Tibial nerve (tissue), 4 donors: ENCODE measurements around the gene SLC44A4. TPM values are rescaled to one million over a fixed set of nuclear protein-coding genes. Genes with fewer than 3 reads are reported as not detected.
"Not testable (repeated sequence)": the region's sequence is repeated elsewhere in the genome, so short reads cannot be mapped to it uniquely, and the experiment has no call there.

ENCODE experiments used
- DNase-seq, 2 donors: peaks; one replicate each; pipeline ENCODE4 v3.0.0-alpha.2; 2019; ENCODE audit warnings: low spot score in 2 of 2
- H3K27ac ChIP-seq, 4 donors: fragments of 200-600 bp; sonication (generic) in 3 of 4; one replicate each; pipeline ENCODE4 v1.5.1; 2017 to 2019; ENCODE audit warnings: mild to moderate bottlenecking in 1 of 4
- H3K27me3 ChIP-seq, 2 donors: fragments of 200-600 bp; sonication (generic) in 1 of 2; one replicate each; pipeline versions ENCODE4 v1.5.1 to v1.6.0; 2017 to 2019
- H3K36me3 ChIP-seq, 3 donors: fragments of 200-600 bp; sonication (generic); one replicate each; pipeline ENCODE4 v1.5.1; 2018 to 2019
- H3K4me1 ChIP-seq, 4 donors: fragments of 200-600 bp; sonication (generic) in 3 of 4; one replicate each; pipeline ENCODE4 v1.5.1; 2017 to 2019
- H3K4me3 ChIP-seq, 4 donors: fragments of 200-600 bp; sonication (generic) in 3 of 4; one replicate each; pipeline ENCODE4 v1.5.1; 2017 to 2019; ENCODE audit warnings: mild to moderate bottlenecking in 1 of 4, moderate library complexity in 1 of 4
- H3K9me3 ChIP-seq, 4 donors: fragments of 200-600 bp; sonication (generic) in 3 of 4; one replicate each; pipeline ENCODE4 v1.5.1; 2017 to 2019
- CTCF ChIP-seq, 5 experiments: fragments of 200-600 bp in 3 of 5; fragments of 450-650 bp in 2 of 5; sonication (generic) in 3 of 5; IDR thresholded peaks; one replicate each; pipeline ENCODE4 v1.5.1; 2016 to 2019; ENCODE audit warnings: antibody characterized with exemption in 5 of 5, mild to moderate bottlenecking in 3 of 5, moderate library complexity in 2 of 5
- EP300 ChIP-seq, 2 donors: sonication (generic); formaldehyde crosslinking; IDR thresholded peaks; one replicate each; pipeline ENCODE4 v1.6.1; 2017; ENCODE audit warnings: antibody characterized with exemption in 2 of 2, mild to moderate bottlenecking in 1 of 2
- POLR2A ChIP-seq, 2 donors: fragments of 450-650 bp; IDR thresholded peaks; one replicate each; pipeline ENCODE4 v1.6.1; 2017; ENCODE audit warnings: antibody characterized with exemption in 2 of 2, mild to moderate bottlenecking in 2 of 2, moderate library complexity in 2 of 2
- WGBS, 2 donors: methylation state at CpG; one replicate each; pipeline ENCODE4 v1.1.5; 2018; 5-methylcytosine and 5-hydroxymethylcytosine counted together
- total RNA-seq, 4 donors: library from RNA; depleted of rRNA; stranded (reverse); fragments of >200 nt; gene quantifications; one replicate each; pipeline ENCODE4 v1.1.0, GENCODE V29; 2016

The SLC44A4 gene
- total RNA-seq, 4 donors from 2014 or later, result 0.22 to 0.84 (median 0.59) TPM; not detected in 1

GRCh38 chr6:31838968-31839367 is 39.8 kb downstream of the SLC44A4 start:
- Histone ChIP-seq H3K4me3 (no peak overlapping the region), H3K4me1 (peaks cover 0 to 40% (median 31%) of the 10 kb centered on the region in 4 donors), H3K27ac (no peak overlapping the region), H3K36me3 (peaks cover 0 to 73% (median 14%) of the 10 kb centered on the region in 3 donors), H3K27me3 (no peaks in the 10 kb centered on the region), H3K9me3 (no peaks in the 10 kb centered on the region)
- 95 to 100% methylated on average over 3 of the region's 3 CpGs for whole genome bisulfite sequencing, 2 donors
- no peak for DNase-seq
- TF ChIP-seq POLR2A (IDR thresholded peaks at IDR 0.05) (no peak), EP300 (IDR thresholded peaks at IDR 0.05) (no peak), CTCF (IDR thresholded peaks at IDR 0.05) (no peak)

GRCh38 chr6:31838114-31838553 is 40.7 kb downstream of the SLC44A4 start:
- WGBS, 2 donors, result 87 to 88% methylated on average over 9 of the region's 9 CpGs
- not testable (repeated sequence) for H3K4me3 ChIP-seq, H3K27ac ChIP-seq, H3K9me3 ChIP-seq, DNase-seq, H3K27me3 ChIP-seq
- H3K4me1 ChIP-seq, result peaks cover 0 to 48% (median 35%) of the 10 kb centered on the region in 4 donors
- peaks cover 0 to 67% (median 14%) of the 10 kb centered on the region in 3 donors for H3K36me3 ChIP-seq

- Histone ChIP-seq H3K27me3 (no peaks in the 10 kb centered on the region), H3K27ac (peak overlapping the region in 3 of 4 donors; percentile 69 to 98 (median 93)), H3K36me3 (peaks cover 0 to 61% (median 14%) of the 10 kb centered on the region in 3 donors), H3K9me3 (no peaks in the 10 kb centered on the region), H3K4me1 (peaks cover 0 to 52% (median 35%) of the 10 kb centered on the region in 4 donors), H3K4me3 (no peak overlapping the region)
- TF ChIP-seq POLR2A (IDR thresholded peaks at IDR 0.05) (no peak), CTCF (IDR thresholded peaks at IDR 0.05) (no peak), EP300 (IDR thresholded peaks at IDR 0.05) (no peak)
- 33 to 39% methylated on average over 1 of the region's 1 CpG for WGBS, 2 donors
- DNase-seq, result no peak
Observed at GRCh38 chr6:31837369-31838113, 41.3 kb downstream of the SLC44A4 start.

GRCh38 chr6:31836474-31837368 is 42.1 kb downstream of the SLC44A4 start:
- Histone ChIP-seq H3K27ac (peak overlapping the region; percentile 69 to 98 (median 88)), H3K9me3 (no peaks in the 10 kb centered on the region), H3K36me3 (peaks cover 0 to 53% (median 14%) of the 10 kb centered on the region in 3 donors), H3K4me1 (peaks cover 0 to 54% (median 39%) of the 10 kb centered on the region in 4 donors), H3K4me3 (peak overlapping the region; percentile 2 to 95 (median 86)), H3K27me3 (no peaks in the 10 kb centered on the region)
- WGBS, 2 donors, result 21 to 27% methylated on average over 12 of the region's 12 CpGs
- TF ChIP-seq CTCF (IDR thresholded peaks at IDR 0.05), result no peak
- no peak for TF ChIP-seq EP300 (IDR thresholded peaks at IDR 0.05)
- no peak for TF ChIP-seq POLR2A (IDR thresholded peaks at IDR 0.05)
- no peak for DNase-seq

GRCh38 chr6:31836047-31836473 is 42.7 kb downstream of the SLC44A4 start:
- H3K27ac ChIP-seq, result peak overlapping the region; percentile 69 to 98 (median 88)
- H3K36me3 ChIP-seq, result peaks cover 0 to 46% (median 14%) of the 10 kb centered on the region in 3 donors
- DNase-seq, result no peak
- H3K4me3 ChIP-seq, result peak overlapping the region; percentile 2 to 95 (median 86)
- TF ChIP-seq EP300 (IDR thresholded peaks at IDR 0.05) (no peak), POLR2A (IDR thresholded peaks at IDR 0.05) (no peak), CTCF (IDR thresholded peaks at IDR 0.05) (no peak)
- no peaks in the 10 kb centered on the region for H3K9me3 ChIP-seq
- H3K27me3 ChIP-seq, result no peaks in the 10 kb centered on the region
- WGBS, 2 donors, result 22 to 52% methylated on average over 14 of the region's 14 CpGs
- H3K4me1 ChIP-seq, result peaks cover 0 to 61% (median 44%) of the 10 kb centered on the region in 4 donors
